HG03060 (cell line): ENCODE results near the gene MUC5B.
"Not testable (repeated sequence)": the region's sequence is repeated elsewhere in the genome, so short reads cannot be mapped to it uniquely, and the experiment has no call there.

ENCODE experiments used
- ATAC-seq: cut with Tn5 transposase; IDR thresholded peaks from one replicate; pipeline ENCODE4 v1.9.1; 2021; ENCODE audit warnings: low read depth, moderate number of reproducible peaks; ENCODE audit not compliant: unreplicated experiment

MUC5B gene

DNA sequence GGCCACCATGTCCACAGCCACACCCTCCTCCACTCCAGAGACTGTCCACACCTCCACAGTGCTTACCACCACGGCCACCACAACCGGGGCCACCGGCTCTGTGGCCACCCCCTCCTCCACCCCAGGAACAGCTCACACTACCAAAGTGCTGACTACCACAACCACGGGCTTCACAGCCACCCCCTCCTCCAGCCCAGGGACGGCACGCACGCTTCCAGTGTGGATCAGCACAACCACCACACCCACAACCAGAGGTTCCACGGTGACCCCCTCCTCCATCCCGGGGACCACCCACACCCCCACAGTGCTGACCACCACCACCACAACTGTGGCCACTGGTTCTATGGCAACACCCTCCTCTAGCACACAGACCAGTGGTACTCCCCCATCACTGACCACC is 21.7 kb downstream of the MUC5B start:
- ATAC-seq = not testable (repeated sequence)

DNA sequence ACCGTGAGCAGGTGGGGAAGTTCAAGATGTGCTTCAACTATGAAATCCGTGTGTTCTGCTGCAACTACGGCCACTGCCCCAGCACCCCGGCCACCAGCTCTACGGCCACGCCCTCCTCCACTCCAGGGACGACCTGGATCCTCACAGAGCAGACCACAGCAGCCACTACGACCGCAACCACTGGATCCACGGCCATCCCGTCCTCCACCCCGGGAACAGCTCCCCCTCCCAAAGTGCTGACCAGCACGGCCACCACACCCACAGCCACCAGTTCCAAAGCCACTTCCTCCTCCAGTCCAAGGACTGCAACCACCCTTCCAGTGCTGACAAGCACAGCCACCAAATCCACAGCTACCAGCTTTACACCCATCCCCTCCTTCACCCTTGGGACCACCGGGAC is 22.9 kb downstream of the MUC5B start:
- not testable (repeated sequence) for ATAC-seq

DNA sequence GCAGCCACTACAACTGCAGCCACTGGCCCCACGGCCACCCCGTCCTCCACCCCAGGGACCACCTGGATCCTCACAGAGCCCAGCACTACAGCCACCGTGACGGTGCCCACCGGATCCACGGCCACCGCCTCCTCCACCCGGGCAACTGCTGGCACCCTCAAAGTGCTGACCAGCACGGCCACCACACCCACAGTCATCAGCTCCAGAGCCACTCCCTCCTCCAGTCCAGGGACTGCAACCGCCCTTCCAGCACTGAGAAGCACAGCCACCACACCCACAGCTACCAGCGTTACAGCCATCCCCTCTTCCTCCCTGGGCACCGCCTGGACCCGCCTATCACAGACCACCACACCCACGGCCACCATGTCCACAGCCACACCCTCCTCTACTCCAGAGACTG is 23.4 kb downstream of the MUC5B start:
- ATAC-seq = not testable (repeated sequence)

DNA sequence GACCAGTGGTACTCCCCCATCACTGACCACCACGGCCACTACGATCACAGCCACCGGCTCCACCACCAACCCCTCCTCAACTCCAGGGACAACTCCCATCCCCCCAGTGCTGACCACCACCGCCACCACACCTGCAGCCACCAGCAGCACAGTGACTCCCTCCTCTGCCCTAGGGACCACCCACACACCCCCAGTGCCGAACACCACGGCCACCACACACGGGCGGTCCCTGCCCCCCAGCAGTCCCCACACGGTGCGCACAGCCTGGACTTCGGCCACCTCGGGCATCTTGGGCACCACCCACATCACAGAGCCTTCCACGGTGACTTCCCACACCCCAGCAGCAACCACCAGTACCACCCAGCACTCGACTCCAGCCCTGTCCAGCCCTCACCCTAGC is 24.2 kb downstream of the MUC5B start:
- not testable (repeated sequence) for ATAC-seq

DNA sequence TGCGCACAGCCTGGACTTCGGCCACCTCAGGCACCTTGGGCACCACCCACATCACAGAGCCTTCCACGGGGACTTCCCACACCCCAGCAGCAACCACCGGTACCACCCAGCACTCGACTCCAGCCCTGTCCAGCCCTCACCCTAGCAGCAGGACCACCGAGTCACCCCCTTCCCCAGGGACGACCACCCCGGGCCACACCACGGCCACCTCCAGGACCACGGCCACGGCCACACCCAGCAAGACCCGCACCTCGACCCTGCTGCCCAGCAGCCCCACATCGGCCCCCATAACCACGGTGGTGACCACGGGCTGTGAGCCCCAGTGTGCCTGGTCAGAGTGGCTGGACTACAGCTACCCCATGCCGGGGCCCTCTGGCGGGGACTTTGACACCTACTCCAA is 26.1 kb downstream of the MUC5B start:
- ATAC-seq = not testable (repeated sequence)

DNA sequence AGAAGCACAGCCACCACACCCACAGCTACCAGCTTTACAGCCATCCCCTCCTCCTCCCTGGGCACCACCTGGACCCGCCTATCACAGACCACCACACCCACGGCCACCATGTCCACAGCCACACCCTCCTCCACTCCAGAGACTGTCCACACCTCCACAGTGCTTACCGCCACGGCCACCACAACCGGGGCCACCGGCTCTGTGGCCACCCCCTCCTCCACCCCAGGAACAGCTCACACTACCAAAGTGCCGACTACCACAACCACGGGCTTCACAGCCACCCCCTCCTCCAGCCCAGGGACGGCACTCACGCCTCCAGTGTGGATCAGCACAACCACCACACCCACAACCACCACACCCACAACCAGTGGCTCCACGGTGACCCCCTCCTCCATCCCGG is 27.5 kb downstream of the MUC5B start:
- not testable (repeated sequence) for ATAC-seq

DNA sequence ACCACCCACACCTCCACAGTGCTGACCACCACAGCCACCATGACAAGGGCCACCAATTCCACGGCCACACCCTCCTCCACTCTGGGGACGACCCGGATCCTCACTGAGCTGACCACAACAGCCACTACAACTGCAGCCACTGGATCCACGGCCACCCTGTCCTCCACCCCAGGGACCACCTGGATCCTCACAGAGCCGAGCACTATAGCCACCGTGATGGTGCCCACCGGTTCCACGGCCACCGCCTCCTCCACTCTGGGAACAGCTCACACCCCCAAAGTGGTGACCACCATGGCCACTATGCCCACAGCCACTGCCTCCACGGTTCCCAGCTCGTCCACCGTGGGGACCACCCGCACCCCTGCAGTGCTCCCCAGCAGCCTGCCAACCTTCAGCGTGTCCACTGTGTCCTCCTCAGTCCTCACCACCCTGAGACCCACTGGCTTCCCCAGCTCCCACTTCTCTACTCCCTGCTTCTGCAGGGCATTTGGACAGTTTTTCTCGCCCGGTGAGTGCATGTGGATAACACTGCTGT is 28.4 kb downstream of the MUC5B start:
- no peak for ATAC-seq

DNA sequence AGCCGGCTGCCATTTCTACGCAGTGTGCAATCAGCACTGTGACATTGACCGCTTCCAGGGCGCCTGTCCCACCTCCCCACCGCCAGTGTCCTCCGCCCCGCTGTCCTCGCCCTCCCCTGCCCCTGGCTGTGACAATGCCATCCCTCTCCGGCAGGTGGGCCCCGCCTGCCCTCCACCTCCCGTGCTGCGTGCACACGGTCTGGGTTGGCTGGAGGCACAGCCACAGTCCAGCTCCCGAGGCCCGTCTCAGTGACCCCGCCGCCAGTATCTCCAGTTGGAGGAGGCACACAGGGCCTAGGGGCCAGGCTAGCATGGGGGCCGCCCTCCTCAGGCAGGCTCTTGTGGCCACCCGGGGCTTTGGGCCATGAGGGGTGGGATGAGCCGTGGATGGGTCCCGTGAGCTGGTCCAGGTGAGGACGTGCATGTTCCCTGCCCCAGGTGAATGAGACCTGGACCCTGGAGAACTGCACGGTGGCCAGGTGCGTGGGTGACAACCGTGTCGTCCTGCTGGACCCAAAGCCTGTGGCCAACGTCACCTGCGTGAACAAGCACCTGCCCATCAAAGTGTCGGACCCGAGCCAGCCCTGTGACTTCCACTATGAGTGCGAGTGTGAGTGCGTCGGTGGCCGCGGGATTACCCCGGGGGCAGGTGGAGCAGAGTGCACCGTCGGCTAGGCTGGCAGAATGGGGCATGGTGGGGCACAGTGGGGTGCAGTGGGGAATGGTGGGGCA is 29.7 kb downstream of the MUC5B start:
- no peak for ATAC-seq

DNA sequence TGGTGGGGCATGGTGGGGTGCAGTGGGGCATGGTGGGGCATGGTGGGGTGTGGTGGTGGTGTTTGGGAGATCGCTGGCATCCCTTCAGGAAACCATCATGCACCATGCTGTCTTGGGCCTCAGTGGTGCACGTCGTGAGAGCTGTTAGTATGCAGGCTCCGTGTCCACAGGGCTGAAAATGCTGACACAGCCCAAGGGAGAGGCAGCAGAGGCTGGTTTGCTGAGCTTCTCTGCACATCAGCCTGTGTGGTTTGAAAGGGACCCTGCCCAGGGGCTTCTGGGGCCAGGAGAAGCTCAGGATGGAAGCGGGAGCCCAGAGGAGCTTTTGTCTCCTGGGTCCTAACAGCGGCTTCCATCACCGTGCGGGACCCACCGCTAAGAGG is 30.2 kb downstream of the MUC5B start:
- ATAC-seq = no peak

DNA sequence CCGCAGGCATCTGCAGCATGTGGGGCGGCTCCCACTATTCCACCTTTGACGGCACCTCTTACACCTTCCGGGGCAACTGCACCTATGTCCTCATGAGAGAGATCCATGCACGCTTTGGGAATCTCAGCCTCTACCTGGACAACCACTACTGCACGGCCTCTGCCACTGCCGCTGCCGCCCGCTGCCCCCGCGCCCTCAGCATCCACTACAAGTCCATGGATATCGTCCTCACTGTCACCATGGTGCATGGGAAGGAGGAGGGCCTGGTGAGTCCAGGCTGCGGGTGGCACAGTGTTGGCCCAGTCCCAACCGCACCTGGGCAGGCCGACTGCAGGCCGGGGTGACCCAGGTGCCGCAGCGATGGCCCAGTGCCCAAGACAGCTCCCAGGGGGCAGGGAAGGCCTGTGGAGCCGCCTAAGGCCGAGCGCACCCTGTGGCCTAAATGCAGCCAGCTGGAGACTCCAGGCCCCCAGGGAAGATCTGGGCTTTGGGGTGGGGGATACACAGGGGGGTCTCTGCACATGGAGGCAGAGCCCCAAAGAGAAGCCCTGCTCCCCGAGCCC is 31.3 kb downstream of the MUC5B start:
- ATAC-seq = no peak

DNA sequence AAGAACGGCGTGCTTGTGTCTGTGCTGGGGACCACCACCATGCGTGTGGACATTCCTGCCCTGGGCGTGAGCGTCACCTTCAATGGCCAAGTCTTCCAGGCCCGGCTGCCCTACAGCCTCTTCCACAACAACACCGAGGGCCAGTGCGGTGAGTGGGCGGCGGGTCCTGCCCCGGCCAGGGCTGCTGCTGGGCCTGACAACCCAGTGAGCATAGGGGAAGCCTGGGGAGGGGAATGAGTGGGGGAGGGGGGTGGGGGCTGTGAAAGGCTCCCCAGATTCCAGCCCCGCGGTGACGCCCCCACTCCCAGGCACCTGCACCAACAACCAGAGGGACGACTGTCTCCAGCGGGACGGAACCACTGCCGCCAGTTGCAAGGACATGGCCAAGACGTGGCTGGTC is 31.9 kb downstream of the MUC5B start:
- ATAC-seq = no peak

DNA sequence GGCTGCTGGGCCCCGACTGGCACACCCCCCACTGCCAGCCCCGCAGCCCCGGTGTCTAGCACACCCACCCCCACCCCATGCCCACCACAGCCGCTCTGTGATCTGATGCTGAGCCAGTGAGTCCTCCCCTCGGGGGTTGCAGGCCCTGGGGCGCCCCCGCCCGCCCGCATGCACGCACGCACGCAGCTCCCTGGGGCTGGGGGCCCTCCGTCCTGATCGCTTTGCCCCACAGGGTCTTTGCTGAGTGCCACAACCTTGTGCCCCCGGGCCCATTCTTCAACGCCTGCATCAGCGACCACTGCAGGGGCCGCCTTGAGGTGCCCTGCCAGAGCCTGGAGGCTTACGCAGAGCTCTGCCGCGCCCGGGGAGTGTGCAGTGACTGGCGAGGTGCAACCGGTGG is 32.3 kb downstream of the MUC5B start:
- ATAC-seq = no peak

DNA sequence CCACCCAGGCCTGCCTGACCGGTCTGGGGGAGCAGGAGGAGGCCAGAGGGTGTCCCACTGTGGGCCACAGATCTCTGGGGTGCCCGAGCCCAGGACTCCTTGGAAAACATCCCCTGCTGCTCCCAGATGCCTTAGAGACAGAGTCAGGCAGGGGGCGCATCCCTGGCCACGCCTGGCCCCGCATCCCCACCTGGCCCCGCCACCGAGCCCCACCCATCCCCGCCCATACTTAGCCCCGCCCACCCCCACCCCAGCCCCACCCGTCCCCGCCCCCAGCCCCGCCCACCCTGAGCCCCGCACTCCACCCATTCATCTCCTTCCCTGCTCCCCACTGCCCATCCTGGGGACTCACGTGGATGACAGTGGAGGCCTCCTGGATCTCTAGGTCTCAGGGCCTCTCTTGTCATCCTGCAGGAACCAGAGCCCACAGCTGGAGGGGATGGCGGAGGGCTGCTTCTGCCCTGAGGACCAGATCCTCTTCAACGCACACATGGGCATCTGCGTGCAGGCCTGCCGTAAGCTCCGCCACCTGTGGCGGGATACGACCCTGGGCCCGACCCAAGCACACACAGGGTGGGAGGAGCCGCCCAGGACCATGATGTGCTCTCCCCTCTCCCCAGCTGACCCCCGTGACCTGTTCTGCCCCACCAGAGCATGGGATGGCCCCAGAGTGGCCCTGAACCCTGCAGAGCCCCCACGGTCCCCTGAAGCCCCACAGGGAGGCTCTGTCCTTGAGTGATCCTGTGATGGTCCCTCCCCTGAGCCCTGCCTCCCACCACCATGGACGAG is 33.6 kb downstream of the MUC5B start:
- no peak for ATAC-seq

DNA sequence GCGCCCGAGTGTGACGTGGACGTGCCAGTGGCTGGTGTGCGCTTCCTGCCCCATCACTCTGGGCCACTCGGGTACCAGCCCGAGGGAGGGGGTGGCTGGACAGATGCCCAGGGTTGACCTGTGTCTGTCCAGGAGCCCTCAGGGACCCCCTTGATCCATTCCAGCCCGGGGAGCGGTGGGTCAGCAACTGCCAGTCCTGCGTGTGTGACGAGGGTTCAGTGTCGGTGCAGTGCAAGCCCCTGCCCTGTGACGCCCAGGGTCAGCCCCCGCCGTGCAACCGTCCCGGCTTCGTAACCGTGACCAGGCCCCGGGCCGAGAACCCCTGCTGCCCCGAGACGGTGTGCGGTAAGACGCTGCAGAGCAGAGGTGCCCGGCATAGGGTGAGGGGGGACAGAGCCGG is 34.5 kb downstream of the MUC5B start:
- no peak for ATAC-seq

DNA sequence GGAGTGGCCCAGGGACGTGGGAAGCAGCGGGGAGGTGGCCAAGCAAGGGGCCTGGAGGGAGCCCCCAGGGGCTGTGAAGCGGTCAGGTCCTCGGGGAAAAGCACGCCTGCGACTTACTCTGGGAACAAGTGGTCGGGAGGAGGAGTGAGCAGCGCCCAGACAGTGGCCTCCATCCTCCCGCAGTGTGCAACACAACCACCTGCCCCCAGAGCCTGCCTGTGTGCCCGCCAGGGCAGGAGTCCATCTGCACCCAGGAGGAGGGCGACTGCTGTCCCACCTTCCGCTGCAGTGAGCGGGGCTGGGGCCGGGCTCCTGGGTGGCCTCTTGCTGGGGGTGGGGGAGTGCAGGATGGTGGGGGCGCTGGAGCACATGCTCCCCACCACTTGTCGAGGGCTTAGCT is 35.0 kb downstream of the MUC5B start:
- ATAC-seq = no peak

DNA sequence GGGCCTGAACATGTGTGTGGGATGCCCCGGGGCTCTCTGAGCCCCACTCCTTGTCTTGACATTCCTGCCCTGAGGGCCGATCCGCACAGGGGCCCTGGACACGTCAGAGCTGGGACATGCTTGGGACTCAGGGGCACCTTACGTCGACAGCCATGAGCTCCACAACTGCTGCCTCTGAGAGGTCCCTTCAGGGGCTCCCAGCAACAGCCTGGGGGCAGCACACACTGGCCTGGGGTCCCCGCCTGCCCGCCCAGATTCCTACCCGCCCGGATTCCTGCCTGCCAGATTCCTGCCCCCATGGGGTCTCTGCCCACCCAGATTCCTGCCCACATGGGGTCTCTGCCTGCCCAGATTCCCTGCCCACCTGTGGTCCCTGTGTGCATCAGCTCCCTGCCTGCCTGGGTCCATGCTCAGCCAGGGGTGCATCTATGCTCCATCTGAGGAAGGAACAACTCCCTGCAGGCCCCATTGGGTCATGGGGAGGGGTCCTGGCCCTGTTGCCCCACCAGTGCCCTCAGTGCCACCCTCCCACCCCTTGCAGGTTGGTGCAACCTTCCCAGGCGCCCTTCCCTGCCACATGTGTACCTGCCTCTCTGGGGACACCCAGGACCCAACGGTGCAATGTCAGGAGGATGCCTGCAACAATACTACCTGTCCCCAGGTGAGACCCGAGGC is 35.7 kb downstream of the MUC5B start:
- no peak for ATAC-seq

DNA sequence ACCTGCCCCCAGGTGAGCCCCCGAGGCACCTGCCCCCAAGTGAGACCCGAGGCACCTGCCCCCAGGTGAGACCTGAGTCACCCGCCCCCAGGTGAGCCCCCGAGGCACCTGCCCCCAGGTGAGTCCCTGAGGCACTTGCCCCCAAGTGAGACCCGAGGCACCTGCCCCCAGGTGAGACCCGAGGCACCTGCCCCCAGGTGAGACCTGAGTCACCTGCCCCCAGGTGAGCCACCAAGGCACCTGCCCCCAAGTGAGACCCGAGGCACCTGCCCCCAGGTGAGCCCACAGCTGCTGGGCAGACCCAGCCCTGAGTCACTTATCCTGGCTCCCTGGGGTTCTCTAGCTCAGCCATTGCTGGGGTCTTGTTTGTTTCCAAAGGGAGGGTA is 36.2 kb downstream of the MUC5B start:
- no peak for ATAC-seq

DNA sequence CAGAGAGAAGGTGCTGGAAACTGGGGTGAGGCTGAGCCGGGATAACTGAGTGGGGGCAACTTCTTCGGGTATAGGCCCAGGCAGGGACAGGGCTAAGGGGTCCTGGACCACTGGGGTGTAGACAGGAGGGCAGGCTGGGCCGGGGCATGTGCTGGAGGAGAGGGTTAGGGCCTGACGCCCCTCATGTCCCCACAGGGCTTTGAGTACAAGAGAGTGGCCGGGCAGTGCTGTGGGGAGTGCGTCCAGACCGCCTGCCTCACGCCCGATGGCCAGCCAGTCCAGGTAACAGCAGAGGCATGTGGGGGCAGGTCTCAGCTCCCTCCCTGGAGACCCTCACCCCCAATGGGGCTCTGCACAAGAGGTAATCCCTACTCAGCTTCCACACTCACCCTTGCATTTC is 36.7 kb downstream of the MUC5B start:
- no peak for ATAC-seq

DNA sequence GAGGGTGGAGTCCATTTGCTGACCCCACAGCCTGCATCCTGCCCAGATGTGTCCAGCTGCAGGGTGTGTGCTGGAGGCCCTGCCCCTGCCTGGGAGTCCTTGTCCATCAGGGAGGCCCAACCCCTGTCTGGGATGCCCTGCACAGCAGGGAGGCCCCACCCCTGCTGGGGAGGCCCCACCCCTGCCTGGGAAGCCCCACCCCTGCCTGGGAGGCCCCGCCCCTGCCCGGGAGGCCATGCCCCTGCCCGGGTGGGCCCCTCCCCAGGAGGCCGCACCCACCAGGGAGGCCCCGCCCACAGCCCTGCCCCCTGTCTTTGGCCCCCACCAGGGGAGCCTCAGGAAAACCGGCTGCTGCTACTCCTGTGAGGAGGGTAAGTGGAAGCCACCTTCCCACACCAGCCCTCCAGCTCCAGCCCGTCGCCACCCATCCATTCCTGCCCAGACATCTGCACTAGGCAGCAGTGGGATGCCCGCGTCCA is 37.2 kb downstream of the MUC5B start:
- ATAC-seq = no peak

DNA sequence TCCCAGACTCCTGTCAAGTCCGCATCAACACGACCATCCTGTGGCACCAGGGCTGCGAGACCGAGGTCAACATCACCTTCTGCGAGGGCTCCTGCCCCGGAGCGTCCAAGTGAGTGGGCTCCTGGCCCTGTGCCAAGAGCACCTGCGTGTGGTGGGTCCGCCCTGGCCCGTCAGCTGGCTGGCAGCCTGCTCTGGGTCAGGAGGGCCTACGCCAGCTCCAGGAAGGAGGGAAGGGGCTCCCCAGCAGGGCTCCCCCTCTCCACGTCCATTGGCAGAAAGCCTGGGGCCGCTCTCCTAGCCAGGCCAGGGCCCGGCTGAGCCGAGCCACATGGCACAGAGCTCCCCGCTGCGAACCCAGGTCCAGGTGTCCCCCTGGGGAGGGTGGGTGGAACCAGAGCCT is 37.8 kb downstream of the MUC5B start:
- no peak for ATAC-seq
